ENCODE data around the gene APOC3. TPM values are rescaled to one million over a fixed set of nuclear protein-coding genes. Genes with fewer than 3 reads are reported as not detected.

APOC3 gene
- total and polyA plus RNA-seq, 9 of the 15 experiments (the other 6 are each of a cell fraction or from before 2014, with no cell fraction given) = 1.1 TPM; not detected in 8

GRCh38 chr11:116862185-116862584 is 32.5 kb downstream of the APOC3 start:
- no peaks in the 10 kb centered on the region for H3K27me3 ChIP-seq (ENCODE audit: control insufficient read depth in 2 of 2, insufficient read depth in 2 of 2, low read length in 2 of 2)
- no peaks in the 10 kb centered on the region for H4K20me1 ChIP-seq (replicated peaks; ENCODE audit: control insufficient read depth, insufficient read depth, low read length)
- DNase-seq (ENCODE audit: extremely low read depth in 1 of 4, low spot score in 3 of 4) (no peak), ATAC-seq (no peak), FAIRE-seq (no peak)
- ChIA-PET POLR2A (interaction anchor here (0.6 kb wide), 1 partner anchor 12 kb away, joined by 3 read pairs; no protein-coding TSS in a partner anchor), CTCF (ENCODE audit: low intra/inter-chr PET ratio) (no interaction called here)
- H3K4me3 ChIP-seq = no peak overlapping the region
- 90% methylated on average over 3 of the region's 3 CpGs for WGBS (ENCODE audit: insufficient coverage, low coverage, missing lambda C conversion rate)
- H3K9me3 ChIP-seq (replicated peaks; ENCODE audit: control insufficient read depth, insufficient read depth, low read depth, low read length) = no peaks in the 10 kb centered on the region
- H2AFZ ChIP-seq (ENCODE audit: low read depth, low read length) = no peak overlapping the region
- H3K27ac ChIP-seq (ENCODE audit: extremely low read depth, low read depth, low read length) = no peak overlapping the region
- no peak overlapping the region for H3K4me2 ChIP-seq (ENCODE audit: insufficient read depth, low read length)
- no peak overlapping the region for H3K9ac ChIP-seq (ENCODE audit: insufficient read depth in 1 of 2, low read depth in 2 of 2, low read length in 2 of 2)
- H3K36me3 ChIP-seq (ENCODE audit: control insufficient read depth, insufficient read depth, low read length) = peaks cover 74% of the 10 kb centered on the region
- H3K79me2 ChIP-seq (ENCODE audit: control insufficient read depth, insufficient read depth, low read length) = no peaks in the 10 kb centered on the region
- no peaks in the 10 kb centered on the region for H3K9me1 ChIP-seq (ENCODE audit: control insufficient read depth, insufficient read depth, low read length)
- TF ChIP-seq CHD1 (IDR thresholded peaks at IDR 0.05; ENCODE audit: low read length) (no peak), TSC22D4 (tag; IDR thresholded peaks at IDR 0.05) (no peak), CXXC5 (CRISPR knock-in tag; IDR thresholded peaks at IDR 0.05) (no peak), BRF1 (IDR thresholded peaks at IDR 0.05; ENCODE audit: borderline replicate concordance, extremely low read depth, insufficient read length) (no peak), TCF7L2 (IDR thresholded peaks at IDR 0.05; ENCODE audit: low read depth, low read length) (no peak), ELF2 (CRISPR knock-in tag; IDR thresholded peaks at IDR 0.05) (no peak), TAF15 (IDR thresholded peaks at IDR 0.05; ENCODE audit: low read depth, low read length) (no peak)
- in situ Hi-C loops (cut with MboI) = no loop called here
- BruUV-seq (replicated peaks) = no TSS peak
- intact Hi-C loops (cut with micrococcal nuclease) = no loop called here
- H3K4me1 ChIP-seq (replicated peaks in 1 of 2; ENCODE audit: control insufficient read depth in 2 of 2, insufficient read depth in 2 of 2, low read length in 2 of 2) = peaks cover 5 to 12% of the 10 kb centered on the region in 2 experiments; a peak in 4 of 5 replicates

GRCh38 chr11:116862951-116863350 is 33.2 kb downstream of the APOC3 start:
- BruUV-seq (replicated peaks) = no TSS peak
- Histone ChIP-seq H2AFZ (ENCODE audit: low read depth, low read length) (no peak overlapping the region), H3K27me3 (ENCODE audit: control insufficient read depth in 2 of 2, insufficient read depth in 2 of 2, low read length in 2 of 2) (no peaks in the 10 kb centered on the region), H3K36me3 (ENCODE audit: control insufficient read depth, insufficient read depth, low read length) (peaks cover 74% of the 10 kb centered on the region), H3K4me3 (no peak overlapping the region), H4K20me1 (replicated peaks; ENCODE audit: control insufficient read depth, insufficient read depth, low read length) (no peaks in the 10 kb centered on the region), H3K79me2 (ENCODE audit: control insufficient read depth, insufficient read depth, low read length) (no peaks in the 10 kb centered on the region), H3K27ac (ENCODE audit: extremely low read depth, low read depth, low read length) (no peak overlapping the region), H3K4me2 (ENCODE audit: insufficient read depth, low read length) (no peak overlapping the region), H3K9me3 (replicated peaks; ENCODE audit: control insufficient read depth, insufficient read depth, low read depth, low read length) (no peaks in the 10 kb centered on the region), H3K9me1 (ENCODE audit: control insufficient read depth, insufficient read depth, low read length) (no peaks in the 10 kb centered on the region), H3K9ac (ENCODE audit: insufficient read depth in 1 of 2, low read depth in 2 of 2, low read length in 2 of 2) (no peak overlapping the region), H3K4me1 (replicated peaks in 1 of 2; ENCODE audit: control insufficient read depth in 2 of 2, insufficient read depth in 2 of 2, low read length in 2 of 2) (peaks cover 5 to 12% of the 10 kb centered on the region in 2 experiments; a peak in 4 of 5 replicates)
- FAIRE-seq (no peak), ATAC-seq (no peak), DNase-seq (ENCODE audit: extremely low read depth in 1 of 4, low spot score in 3 of 4) (no peak)
- WGBS (ENCODE audit: insufficient coverage, low coverage, missing lambda C conversion rate) = 92% methylated on average over 3 of the region's 3 CpGs
- CTCF ChIA-PET (ENCODE audit: low intra/inter-chr PET ratio) = no interaction called here
- intact Hi-C loops (cut with micrococcal nuclease) (no loop called here), in situ Hi-C loops (cut with MboI) (no loop called here)
- POLR2A ChIA-PET = interaction anchor here (0.6 to 0.7 kb wide), 2 partner anchors 13 to 233 kb away, joined by 3 read pairs; no protein-coding TSS in a partner anchor
- TF ChIP-seq ZSCAN29 (IDR thresholded peaks at IDR 0.05) (no peak), MEF2D (tag; conservative IDR thresholded peaks at IDR 0.05; ENCODE audit: low read depth) (no peak), FOS (IDR thresholded peaks at IDR 0.05; ENCODE audit: extremely low read depth, insufficient read length) (no peak), IRF1 (CRISPR knock-in tag; IDR thresholded peaks at IDR 0.05; ENCODE audit: borderline replicate concordance) (no peak), TAF1 (IDR thresholded peaks at IDR 0.05; ENCODE audit: control insufficient read depth, extremely low read depth, insufficient read depth, low read length, severe bottlenecking) (no peak)

Data from K562 (cell line).